K562 (cell line): ENCODE results near the gene NRTN. TPM values are rescaled to one million over a fixed set of nuclear protein-coding genes. Genes with fewer than 3 reads are reported as not detected.
A peak's percentile ranks its signal among the peaks of the same experiment; 100 is the strongest.

Source experiments
- GTF2A2 ChIP-seq: IDR thresholded peaks from 2 replicates; pipeline ENCODE4 v1.6.1; 2016; ENCODE audit warnings: mild to moderate bottlenecking, missing genetic modification characterization, missing compliant biosample characterization
- JUN ChIP-seq, 2 experiments: sonication (generic) in 1 of 2; formaldehyde crosslinking in 1 of 2; IDR thresholded peaks; 2 replicates each; pipeline versions ENCODE4 v1.6.1 to v1.8.0; 2012 to 2022; ENCODE audit warnings: borderline replicate concordance in 2 of 2, mild to moderate bottlenecking in 2 of 2, improper control_type of control experiment in 1 of 2, low read depth in 1 of 2, low read length in 1 of 2, missing genetic modification reagents in 1 of 2
- MAX ChIP-seq: sonication (generic); formaldehyde crosslinking; IDR thresholded peaks from 2 replicates; pipeline ENCODE4 v1.9.0; 2022; ENCODE audit warnings: mild to moderate bottlenecking, missing genetic modification reagents
- STAT6 ChIP-seq: sonication (generic); formaldehyde crosslinking; IDR thresholded peaks from 2 replicates; pipeline ENCODE4 v1.8.1; 2023; ENCODE audit warnings: mild to moderate bottlenecking, missing genetic modification reagents
- TEAD4 ChIP-seq, 2 experiments: sonication (generic) in 1 of 2; formaldehyde crosslinking in 1 of 2; IDR thresholded peaks; 2 replicates each; pipeline versions ENCODE4 v1.6.1 to v1.8.0; 2012 to 2022; ENCODE audit warnings: borderline replicate concordance in 1 of 2, inconsistent platforms in 1 of 2, low read length in 1 of 2, mild to moderate bottlenecking in 1 of 2, missing genetic modification reagents in 1 of 2
- ZNF318 ChIP-seq, 2 experiments: fragments of 450-650 bp; IDR thresholded peaks; 2 replicates each; pipeline ENCODE4 v1.6.1; 2016; ENCODE audit warnings: mild to moderate bottlenecking in 2 of 2, borderline replicate concordance in 1 of 2, low read depth in 1 of 2, moderate library complexity in 1 of 2
- ZNF408 ChIP-seq: fragments of 250-450 bp; sonication (Bioruptor Pico); IDR thresholded peaks from 2 replicates; pipeline ENCODE4 v1.4.0; 2020; ENCODE audit warnings: low read depth, mild to moderate bottlenecking, moderate library complexity
- ZNF561 ChIP-seq: fragments of 450-650 bp; formaldehyde crosslinking; conservative IDR thresholded peaks from 2 replicates; pipeline ENCODE4 v1.4.0; 2020; ENCODE audit warnings: mild to moderate bottlenecking, moderate library complexity
- ZNF639 ChIP-seq, 2 experiments: fragments of 200-800 bp in 1 of 2; sonication (Bioruptor generic) in 1 of 2; sonication (generic) in 1 of 2; formaldehyde crosslinking in 1 of 2; IDR thresholded peaks in 1 of 2; conservative IDR thresholded peaks in 1 of 2; 2 replicates each; pipeline versions ENCODE4 v1.5.0 to v1.6.1; 2016 to 2020; ENCODE audit warnings: missing compliant biosample characterization in 1 of 2, missing genetic modification characterization in 1 of 2, missing genetic modification reagents in 1 of 2
- polyA plus RNA-seq, 8 experiments: library from polyadenylated mRNA; depleted of rRNA in 4 of 8; stranded (reverse) in 5 of 8; unstranded in 3 of 8; fragments of >200 nt; fragmentation: Nextera tagmentation in 2 of 8; fragmentation: Illumina TruSeq in 1 of 8; extraction: Ambion mirVana in 2 of 8; extraction: Trizol in 1 of 8; gene quantifications; 2 replicates each; pipeline versions ENCODE4 v1.2.1 to v1.2.3, GENCODE V29; 2011 to 2014; ENCODE audit warnings: inconsistent platforms in 1 of 8, missing spikeins in 1 of 8
- total RNA-seq, 7 experiments: library from RNA; depleted of rRNA in 6 of 7; stranded (reverse); fragments of >200 nt in 6 of 7; fragmentation: Illumina TruSeq in 2 of 7; extraction: Trizol in 2 of 7; gene quantifications; 2 replicates each; pipeline versions ENCODE4 v1.2.1 to v1.2.3, GENCODE V29; 2011 to 2021; ENCODE audit warnings: low replicate concordance in 1 of 7

NRTN gene
- total and polyA plus RNA-seq, 9 of the 15 experiments (the other 6 are each of a cell fraction or from before 2014, with no cell fraction given) = 0.62 to 8.1 (median 1.6) TPM; not detected in 2

GRCh38 chr19:5827891-5828660, 23.2 kb downstream of the NRTN start (continued):
- TF ChIP-seq ZNF639 (CRISPR knock-in tag; conservative IDR thresholded peaks at IDR 0.05 in 1 of 2, IDR thresholded peaks at IDR 0.05 in 1 of 2) (peak in 1 of 2 experiments; percentile 84; a peak in 2 of 4 replicates), TEAD4 (IDR thresholded peaks at IDR 0.05; ENCODE audit: low read length) (peak; percentile 21; the same call in 1 of the 2 replicates), TEAD4 (CRISPR knock-in tag; IDR thresholded peaks at IDR 0.05; ENCODE audit: borderline replicate concordance) (no peak), MAX (peak; percentile 84), GTF2A2 (tag) (no peak), JUN (IDR thresholded peaks at IDR 0.05; ENCODE audit: borderline replicate concordance, low read depth, low read length) (peak; percentile 91), JUN (CRISPR knock-in tag; IDR thresholded peaks at IDR 0.05; ENCODE audit: borderline replicate concordance) (peak; percentile 93; the same call in 1 of the 2 replicates), STAT6 (CRISPR knock-in tag) (peak; percentile 36; the same call in 1 of the 2 replicates), ZNF318 (IDR thresholded peaks at IDR 0.05; ENCODE audit: borderline replicate concordance in 1 of 2, low read depth in 1 of 2) (0 out of 4 replicates have a peak, but pooled peaks of 1 of the 2 experiments have one; percentile 21), ZNF561 (CRISPR knock-in tag) (0 out of 2 replicates have a peak, but pooled peaks have one; percentile 9), ZNF408 (CRISPR knock-in tag) (no peak)
